Central memory CD4-positive, alpha-beta T cell (primary cell): ENCODE results near the gene PCDHGA11.
"Not testable (repeated sequence)": the region's sequence is repeated elsewhere in the genome, so short reads cannot be mapped to it uniquely, and the experiment has no call there.

Experiments used
- DNase-seq: peaks from one replicate; pipeline ENCODE4 v3.0.0; 2022

Gene PCDHGA11

GRCh38 chr5:141432726-141433125, 11.9 kb downstream of the PCDHGA11 start:
- not testable (repeated sequence) for DNase-seq

- DNase-seq = no peak
Measured at GRCh38 chr5:141434006-141434405, 13.2 kb downstream of the PCDHGA11 start.

- DNase-seq = no peak
Measured at GRCh38 chr5:141437221-141437620, 16.4 kb downstream of the PCDHGA11 start.

GRCh38 chr5:141439411-141440141, 18.7 kb downstream of the PCDHGA11 start:
- DNase-seq = no peak

- DNase-seq = no peak
Measured at GRCh38 chr5:141440341-141440740, 19.5 kb downstream of the PCDHGA11 start.

GRCh38 chr5:141441571-141442170, 20.8 kb downstream of the PCDHGA11 start:
- DNase-seq = no peak

GRCh38 chr5:141465351-141465750, 44.5 kb downstream of the PCDHGA11 start:
- DNase-seq = no peak
